Neuronal stem cell (in vitro differentiated cells): ENCODE data around the gene LTBP4.

Source experiments
- DNase-seq: peaks from one replicate; pipeline ENCODE4 v3.0.0-alpha.2; 2013; ENCODE audit warnings: low spot score
- H2AFZ ChIP-seq: one replicate; pipeline ENCODE4 v1.6.1; 2013; ENCODE audit warnings: mild to moderate bottlenecking, low read length, inconsistent platforms
- H2AK5ac ChIP-seq: 2 replicates; pipeline ENCODE4 v1.6.1; 2013; ENCODE audit warnings: low read depth, mild to moderate bottlenecking, inconsistent platforms, low read length, moderate library complexity, mixed read lengths
- H2BK120ac ChIP-seq: 2 replicates; pipeline ENCODE4 v1.6.1; 2013; ENCODE audit warnings: low read depth, mild to moderate bottlenecking, inconsistent platforms, low read length, moderate library complexity, mixed read lengths
- H2BK12ac ChIP-seq: one replicate; pipeline ENCODE4 v1.6.1; 2013; ENCODE audit warnings: low read length, inconsistent platforms
- H2BK15ac ChIP-seq: 2 replicates; pipeline ENCODE4 v1.6.1; 2013; ENCODE audit warnings: mild to moderate bottlenecking, low read length, inconsistent platforms, mixed read lengths
- H2BK5ac ChIP-seq: one replicate; pipeline ENCODE4 v1.6.1; 2013; ENCODE audit warnings: inconsistent platforms, mild to moderate bottlenecking, low read length, moderate library complexity
- H3K14ac ChIP-seq: one replicate; pipeline ENCODE4 v1.6.1; 2013; ENCODE audit warnings: low read length, inconsistent platforms
- H3K18ac ChIP-seq: 2 replicates; pipeline ENCODE4 v1.6.1; 2013; ENCODE audit warnings: low read length, inconsistent platforms
- H3K23ac ChIP-seq: 2 replicates; pipeline ENCODE4 v1.6.1; 2013; ENCODE audit warnings: low read depth, mild to moderate bottlenecking, mixed read lengths, low read length, inconsistent platforms; ENCODE audit not compliant: poor library complexity
- H3K27ac ChIP-seq: replicated peaks from 3 replicates; pipeline ENCODE4 v1.5.1; 2013; ENCODE audit warnings: low read length, inconsistent platforms
- H3K27me3 ChIP-seq, 3 experiments: 2 replicates each; pipeline ENCODE4 v1.6.1; 2013; ENCODE audit warnings: low read length in 3 of 3, mild to moderate bottlenecking in 2 of 3, inconsistent platforms in 1 of 3, low read depth in 1 of 3, mixed read lengths in 1 of 3, moderate library complexity in 1 of 3; ENCODE audit not compliant: control insufficient read depth in 3 of 3, insufficient read depth in 3 of 3
- H3K36me3 ChIP-seq, 2 donors: replicated peaks in 1 of 2; 2 replicates each; pipeline ENCODE4 v1.6.1; 2013; ENCODE audit warnings: low read length in 2 of 2; ENCODE audit not compliant: control insufficient read depth in 2 of 2, insufficient read depth in 2 of 2
- H3K4ac ChIP-seq: 2 replicates; pipeline ENCODE4 v1.6.1; 2013; ENCODE audit warnings: inconsistent platforms, mild to moderate bottlenecking, low read length, moderate library complexity
- H3K4me1 ChIP-seq, 2 donors: 1 replicate in 1 of 2; 2 replicates in 1 of 2; pipeline ENCODE4 v1.6.1; 2013; ENCODE audit warnings: low read length in 2 of 2, low read depth in 1 of 2; ENCODE audit not compliant: control insufficient read depth in 2 of 2, insufficient read depth in 1 of 2
- H3K4me2 ChIP-seq: one replicate; pipeline ENCODE4 v1.6.1; 2013; ENCODE audit warnings: mild to moderate bottlenecking, low read length, inconsistent platforms; ENCODE audit not compliant: insufficient read depth, poor library complexity, severe bottlenecking
- H3K4me3 ChIP-seq, 2 donors: 2 replicates each; pipeline ENCODE4 v1.5.1; 2013; ENCODE audit warnings: low read length in 2 of 2, mild to moderate bottlenecking in 2 of 2, inconsistent platforms in 1 of 2, moderate library complexity in 1 of 2
- H3K79me1 ChIP-seq: one replicate; pipeline ENCODE4 v1.6.1; 2013; ENCODE audit warnings: low read depth, mild to moderate bottlenecking, inconsistent platforms, low read length, moderate library complexity
- H3K9ac ChIP-seq: one replicate; pipeline ENCODE4 v1.6.1; 2013; ENCODE audit warnings: mild to moderate bottlenecking, low read depth, low read length, inconsistent platforms; ENCODE audit not compliant: poor library complexity
- H3K9me3 ChIP-seq, 2 donors: replicated peaks in 1 of 2; 2 replicates each; pipeline versions ENCODE3 to v1.6.1; 2013; ENCODE audit warnings: low read length in 2 of 2, mild to moderate bottlenecking in 2 of 2, inconsistent platforms in 1 of 2, low read depth in 1 of 2, mixed read lengths in 1 of 2, moderate library complexity in 1 of 2; ENCODE audit not compliant: control insufficient read depth in 2 of 2, insufficient read depth in 1 of 2
- H4K8ac ChIP-seq: one replicate; pipeline ENCODE4 v1.6.1; 2013; ENCODE audit warnings: low read depth, mild to moderate bottlenecking, inconsistent platforms, low read length, moderate library complexity
- H4K91ac ChIP-seq: one replicate; pipeline ENCODE4 v1.6.1; 2013; ENCODE audit warnings: low read length, low read depth, mild to moderate bottlenecking, inconsistent platforms; ENCODE audit not compliant: poor library complexity
- WGBS, 2 donors: extraction: QIAGEN DNeasy Blood & Tissue Kit; methylation state at CpG; one replicate each; pipeline ENCODE4 v1.1.7; 2013; ENCODE audit warnings: missing lambda C conversion rate in 2 of 2, mixed read lengths in 1 of 2; ENCODE audit not compliant: insufficient read length in 2 of 2, insufficient replicate concordance in 1 of 2; ENCODE audit errors: extremely low coverage in 2 of 2; 5-methylcytosine and 5-hydroxymethylcytosine counted together

LTBP4 gene

GRCh38 chr19:40608240-40608621, 7.1 kb downstream of the LTBP4 start:
- H3K14ac ChIP-seq: no peak overlapping the region
- no peak overlapping the region for H2AK5ac ChIP-seq
- no peak overlapping the region for H3K18ac ChIP-seq
- H2BK120ac ChIP-seq: no peak overlapping the region
- H2BK12ac ChIP-seq: no peak overlapping the region
- no peak overlapping the region for H3K4me2 ChIP-seq
- no peaks in the 10 kb centered on the region for H3K79me1 ChIP-seq
- WGBS, 2 donors: no CpG with 5 or more reads among the region's 14 CpGs
- H3K36me3 ChIP-seq: peaks cover 0 to 82% of the 10 kb centered on the region in 2 donors
- no peak for DNase-seq
- no peak overlapping the region for H3K4ac ChIP-seq
- H3K27me3 ChIP-seq: peaks cover 0 to 83% (median 6%) of the 10 kb centered on the region in 3 experiments
- no peak overlapping the region for H4K8ac ChIP-seq
- no peak overlapping the region for H2BK15ac ChIP-seq
- H3K4me3 ChIP-seq: no peak overlapping the region
- peak overlapping the region; percentile 52 for H3K23ac ChIP-seq
- H3K27ac ChIP-seq: no peak overlapping the region
- no peak overlapping the region for H4K91ac ChIP-seq
- H2AFZ ChIP-seq: no peak overlapping the region
- H2BK5ac ChIP-seq: no peak overlapping the region
- H3K9ac ChIP-seq: no peak overlapping the region
- peaks cover 0 to 29% of the 10 kb centered on the region in 2 donors for H3K4me1 ChIP-seq
- no peaks in the 10 kb centered on the region for H3K9me3 ChIP-seq

- Histone ChIP-seq H3K4ac (no peak overlapping the region), H3K14ac (no peak overlapping the region), H2BK15ac (no peak overlapping the region), H3K27ac (no peak overlapping the region), H2BK5ac (no peak overlapping the region), H3K4me2 (no peak overlapping the region), H4K8ac (no peak overlapping the region), H3K9ac (no peak overlapping the region), H2BK12ac (no peak overlapping the region), H2AFZ (no peak overlapping the region), H3K79me1 (no peaks in the 10 kb centered on the region), H3K18ac (no peak overlapping the region), H3K27me3 (peaks cover 0 to 85% (median 6%) of the 10 kb centered on the region in 3 experiments), H2BK120ac (no peak overlapping the region), H3K9me3 (no peaks in the 10 kb centered on the region), H3K36me3 (peaks cover 0 to 84% of the 10 kb centered on the region in 2 donors), H3K23ac (no peak overlapping the region), H2AK5ac (no peak overlapping the region), H4K91ac (no peak overlapping the region), H3K4me1 (peaks cover 0 to 26% of the 10 kb centered on the region in 2 donors), H3K4me3 (no peak overlapping the region)
- no CpG with 5 or more reads among the region's 4 CpGs for WGBS, 2 donors
- no peak for DNase-seq
Measured at GRCh38 chr19:40608957-40609356, 7.8 kb downstream of the LTBP4 start.

- Histone ChIP-seq H2AFZ (no peak overlapping the region), H3K4me2 (peak overlapping the region; percentile 82), H3K18ac (peak overlapping the region; percentile 81), H3K4me3 (peak overlapping the region in 1 of 2 donors; percentile 73), H3K27ac (no peak overlapping the region), H2AK5ac (peak overlapping the region; percentile 81), H4K8ac (peak overlapping the region; percentile 1), H3K27me3 (peaks cover 0 to 83% (median 4%) of the 10 kb centered on the region in 3 experiments), H3K36me3 (peaks cover 0 to 86% of the 10 kb centered on the region in 2 donors), H4K91ac (no peak overlapping the region), H2BK12ac (no peak overlapping the region), H3K9ac (peak overlapping the region; percentile 92), H2BK5ac (peak overlapping the region; percentile 32), H3K9me3 (no peaks in the 10 kb centered on the region), H3K4me1 (peaks cover 0 to 26% of the 10 kb centered on the region in 2 donors), H3K14ac (no peak overlapping the region), H2BK15ac (peak overlapping the region; percentile 77), H2BK120ac (no peak overlapping the region), H3K23ac (peak overlapping the region; percentile 74), H3K4ac (no peak overlapping the region), H3K79me1 (peaks cover 4% of the 10 kb centered on the region)
- no CpG with 5 or more reads among the region's 50 CpGs for WGBS, 2 donors
- peak; percentile 80 for DNase-seq
Measured at GRCh38 chr19:40609561-40610395, 8.6 kb downstream of the LTBP4 start.

GRCh38 chr19:40610396-40611064, 9.4 kb downstream of the LTBP4 start:
- Histone ChIP-seq H2BK15ac (peak overlapping the region; percentile 3), H4K91ac (peak overlapping the region; percentile 3), H3K4me3 (peak overlapping the region in 1 of 2 donors; percentile 60)

More at GRCh38 chr19:40610396-40611064, 9.4 kb downstream of the LTBP4 start:
- Histone ChIP-seq H3K18ac (peak overlapping the region; percentile 81), H3K14ac (no peak overlapping the region), H4K8ac (peak overlapping the region; percentile 1), H2BK5ac (peak overlapping the region; percentile 32), H2BK120ac (no peak overlapping the region), H3K36me3 (peaks cover 0 to 85% of the 10 kb centered on the region in 2 donors), H3K9me3 (no peaks in the 10 kb centered on the region), H2AK5ac (peak overlapping the region; percentile 30), H3K27me3 (peaks cover 0 to 76% (median 2%) of the 10 kb centered on the region in 3 experiments), H3K79me1 (peaks cover 4% of the 10 kb centered on the region), H2AFZ (no peak overlapping the region), H3K4me2 (peak overlapping the region; percentile 43), H3K9ac (peak overlapping the region; percentile 86), H3K23ac (peak overlapping the region; percentile 81), H3K27ac (no peak overlapping the region), H2BK12ac (no peak overlapping the region), H3K4me1 (peaks cover 0 to 20% of the 10 kb centered on the region in 2 donors), H3K4ac (no peak overlapping the region)
- no peak for DNase-seq
- WGBS, 2 donors: no CpG with 5 or more reads among the region's 29 CpGs
